SK-N-SH treated with all-trans-retinoic acid at 6 μM for 48 hours (cell line): Measurements from ENCODE around the gene LRIT2.

ENCODE experiments used
- CSDC2 ChIP-seq: fragments of 250-450 bp; sonication (Bioruptor Pico); IDR thresholded peaks from 2 replicates; pipeline ENCODE4 v1.5.0; 2020; ENCODE audit warnings: mild to moderate bottlenecking, moderate library complexity
- PATZ1 ChIP-seq: fragments of 250-450 bp; sonication (Bioruptor Pico); IDR thresholded peaks from 2 replicates; pipeline ENCODE4 v1.8.0; 2020; ENCODE audit warnings: mild to moderate bottlenecking, moderate library complexity, borderline replicate concordance
- RARB ChIP-seq: fragments of 250-450 bp; sonication (Bioruptor Pico); IDR thresholded peaks from 2 replicates; pipeline ENCODE4 v1.8.0; 2021; ENCODE audit warnings: mild to moderate bottlenecking, moderate library complexity
- ZFP30 ChIP-seq: fragments of 450-650 bp; formaldehyde crosslinking; IDR thresholded peaks from 2 replicates; pipeline ENCODE4 v1.5.0; 2022; ENCODE audit warnings: mild to moderate bottlenecking, moderate library complexity
- ZNF565 ChIP-seq: fragments of 450-650 bp; formaldehyde crosslinking; conservative IDR thresholded peaks from 2 replicates; pipeline ENCODE4 v1.5.0; 2020; ENCODE audit warnings: low read depth, mild to moderate bottlenecking, moderate library complexity
- ZNF70 ChIP-seq: fragments of 450-650 bp; formaldehyde crosslinking; IDR thresholded peaks from 2 replicates; pipeline ENCODE4 v1.5.0; 2020; ENCODE audit warnings: mild to moderate bottlenecking, moderate library complexity

DNA sequence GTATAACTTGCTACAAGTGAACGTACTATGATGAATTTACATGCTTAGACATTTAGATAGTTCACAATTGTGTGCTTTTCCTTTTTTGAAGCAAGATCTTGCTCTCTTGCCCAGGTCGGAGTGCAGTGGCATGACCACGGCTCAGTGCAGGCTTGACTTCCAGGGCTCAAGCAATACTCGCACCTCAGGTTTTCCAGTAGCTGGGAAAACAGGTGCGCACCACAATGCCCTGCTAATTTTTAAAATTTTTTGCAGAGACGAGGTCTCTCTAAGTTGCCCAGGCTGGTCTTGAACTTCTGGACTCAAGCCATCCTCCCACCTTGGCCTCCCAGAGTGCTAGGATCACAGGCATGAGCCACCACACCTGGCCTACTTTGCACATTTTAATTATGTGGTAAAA is 49.9 kb downstream of the LRIT2 start:
- no peak for TF ChIP-seq PATZ1 (CRISPR knock-in tag)
- no peak for TF ChIP-seq ZNF70 (CRISPR knock-in tag)
- no peak for TF ChIP-seq RARB
- TF ChIP-seq CSDC2 (CRISPR knock-in tag) = no peak
- TF ChIP-seq ZFP30 = no peak
- no peak for TF ChIP-seq ZNF565
